HG03565 (cell line): ENCODE measurements around the gene ZNF497.
A peak's percentile ranks its signal among the peaks of the same experiment; 100 is the strongest.
"Not testable (repeated sequence)": the region's sequence is repeated elsewhere in the genome, so short reads cannot be mapped to it uniquely, and the experiment has no call there.

Experiments used
- ATAC-seq: cut with Tn5 transposase; IDR thresholded peaks from one replicate; pipeline ENCODE4 v1.9.1; 2021; ENCODE audit warnings: mild to moderate bottlenecking, moderate library complexity; ENCODE audit not compliant: unreplicated experiment

Gene ZNF497

DNA sequence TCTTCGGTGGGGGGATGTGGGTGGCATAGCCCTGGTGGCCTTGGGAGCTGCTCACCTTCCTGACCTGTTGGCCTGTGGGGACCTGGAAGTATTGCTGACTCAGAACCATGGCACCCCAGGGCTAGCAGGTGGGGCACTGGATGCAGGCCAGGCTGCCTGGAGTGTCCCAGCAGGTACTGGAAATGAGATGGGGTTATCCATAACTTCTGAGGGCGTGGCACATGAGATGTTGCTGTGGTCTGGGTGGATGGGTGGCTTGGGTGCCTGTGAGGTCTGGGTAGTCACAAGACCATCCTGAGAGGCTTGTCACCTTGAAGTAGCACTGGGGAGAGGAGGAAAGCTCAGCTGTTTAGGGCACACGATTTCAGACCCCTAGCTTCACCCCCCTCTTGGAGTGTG is 32.3 kb upstream of the ZNF497 start:
- no peak for ATAC-seq

- no peak for ATAC-seq
Observed at GRCh38 chr19:58393725-58394033, 31.1 kb upstream of the ZNF497 start.

GRCh38 chr19:58392945-58393724 is 30.6 kb upstream of the ZNF497 start:
- no peak for ATAC-seq

- no peak for ATAC-seq
Observed at GRCh38 chr19:58388175-58388526, 25.6 kb upstream of the ZNF497 start.

DNA sequence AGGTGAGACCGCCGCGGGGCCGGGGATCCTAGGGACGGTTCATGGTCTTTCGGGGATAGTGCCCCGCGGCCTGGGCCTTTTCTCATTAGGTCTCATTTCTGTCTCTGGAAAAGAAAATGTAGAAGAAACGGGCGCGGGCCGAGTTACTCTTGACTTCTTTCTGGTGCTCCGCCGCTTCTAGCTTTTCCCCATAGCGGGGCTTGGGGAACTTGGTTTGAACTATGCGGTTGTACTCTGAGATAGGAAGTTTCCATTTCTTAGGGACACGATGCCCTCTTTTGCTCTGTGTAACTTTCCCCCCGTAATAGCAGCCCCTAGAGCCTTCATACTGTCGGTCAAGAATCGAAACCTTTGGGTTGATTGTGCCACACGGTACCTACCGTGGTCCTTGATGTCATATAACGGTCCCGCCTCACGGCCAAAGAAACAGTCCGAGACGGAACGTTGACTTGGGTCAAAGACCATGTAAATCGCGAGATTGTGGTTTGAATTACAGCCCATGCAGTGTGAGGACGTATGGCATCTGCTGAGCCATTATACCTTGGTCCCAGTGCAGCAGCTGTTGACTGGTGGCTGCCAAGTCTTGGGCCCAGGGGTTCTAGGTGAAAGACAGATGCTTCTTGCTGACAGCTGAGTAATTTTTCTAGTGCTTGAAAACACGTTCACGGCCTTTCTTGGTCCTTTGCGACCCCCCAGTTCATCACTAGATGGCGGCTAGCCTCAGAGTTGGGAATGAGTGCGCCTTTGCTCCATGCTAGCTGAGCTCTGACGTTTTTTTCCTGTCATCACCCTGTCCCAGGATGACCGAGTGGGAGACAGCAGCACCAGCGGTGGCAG is 25.0 kb upstream of the ZNF497 start:
- no peak for ATAC-seq

DNA sequence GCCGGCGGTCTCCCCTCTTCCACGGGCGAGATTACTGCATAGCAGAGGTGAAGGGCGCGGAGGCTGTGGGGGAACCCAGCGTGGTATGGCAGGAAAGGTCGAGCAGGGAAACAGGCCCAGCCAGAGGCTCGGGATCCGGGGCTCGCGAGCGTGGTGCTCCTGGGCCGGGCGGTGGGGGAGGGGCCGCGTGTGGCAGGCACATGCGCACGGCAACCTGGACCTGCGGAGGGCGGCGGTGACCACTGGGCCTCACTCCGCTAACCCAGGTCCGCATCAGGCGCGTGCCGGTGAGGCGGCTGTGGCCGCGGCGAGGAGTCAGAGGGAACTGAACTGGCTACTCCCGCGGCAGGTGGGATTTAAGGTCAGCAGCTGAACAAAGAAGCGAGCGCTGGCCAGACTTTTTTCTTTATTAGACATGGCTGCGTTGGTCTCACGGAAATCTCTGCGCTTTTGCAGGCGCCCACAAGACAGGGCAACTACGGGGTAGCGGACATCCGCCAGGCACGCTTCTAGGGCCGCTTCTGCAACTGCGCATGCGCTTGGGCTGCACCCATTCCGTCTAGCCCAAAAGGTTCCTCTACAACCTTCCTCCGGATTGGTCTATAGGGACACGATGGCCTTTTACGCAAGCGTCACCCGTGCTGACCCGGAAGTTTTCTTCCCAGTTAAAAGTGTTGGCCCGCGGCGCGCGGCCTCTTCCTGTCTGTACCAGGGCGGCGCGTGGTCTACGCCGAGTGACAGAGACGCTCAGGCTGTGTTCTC is 24.2 kb upstream of the ZNF497 start, which contains the start of gene RPS5:
TSS of gene RPS5 (plus strand) at position 694 of the 762 bp plus-strand sequence. CDS start 869 bp downstream, outside the sequence.
- peak; percentile 76 for ATAC-seq

- no peak for ATAC-seq
Observed at GRCh38 chr19:58385891-58386575, 23.5 kb upstream of the ZNF497 start.

- ATAC-seq = no peak
Observed at GRCh38 chr19:58385313-58385890, 22.9 kb upstream of the ZNF497 start.

DNA sequence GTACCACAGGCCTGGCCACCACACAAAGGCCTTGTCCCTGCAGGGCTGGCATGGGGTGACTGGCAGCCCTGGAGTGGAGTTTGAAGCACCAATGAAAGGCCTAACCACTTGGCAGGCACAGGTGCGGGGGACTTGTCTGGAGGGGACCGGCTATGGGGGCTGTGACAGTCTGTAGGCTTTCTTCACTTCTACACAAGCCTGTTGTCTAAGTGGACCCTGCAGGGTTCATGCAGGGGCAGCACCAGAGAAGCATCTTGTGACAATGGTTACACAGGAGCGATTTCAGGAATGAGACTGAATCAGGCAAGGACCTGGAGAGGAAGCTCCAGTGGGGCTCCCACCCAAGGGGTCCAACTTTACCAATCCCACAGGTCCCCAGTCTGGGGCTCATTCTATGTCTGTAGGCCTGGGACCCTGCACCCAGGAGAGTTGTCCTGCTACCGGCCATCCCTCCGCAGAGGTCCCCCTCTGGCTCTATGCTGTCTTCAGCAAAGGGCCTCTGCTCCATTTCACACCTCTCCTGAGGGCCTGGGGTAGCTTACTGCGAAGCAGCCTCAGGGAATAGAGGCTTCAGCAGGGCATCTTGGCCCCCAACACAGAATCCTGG is 20.5 kb upstream of the ZNF497 start:
- no peak for ATAC-seq

- no peak for ATAC-seq
Observed at GRCh38 chr19:58381460-58382212, 19.1 kb upstream of the ZNF497 start.

DNA sequence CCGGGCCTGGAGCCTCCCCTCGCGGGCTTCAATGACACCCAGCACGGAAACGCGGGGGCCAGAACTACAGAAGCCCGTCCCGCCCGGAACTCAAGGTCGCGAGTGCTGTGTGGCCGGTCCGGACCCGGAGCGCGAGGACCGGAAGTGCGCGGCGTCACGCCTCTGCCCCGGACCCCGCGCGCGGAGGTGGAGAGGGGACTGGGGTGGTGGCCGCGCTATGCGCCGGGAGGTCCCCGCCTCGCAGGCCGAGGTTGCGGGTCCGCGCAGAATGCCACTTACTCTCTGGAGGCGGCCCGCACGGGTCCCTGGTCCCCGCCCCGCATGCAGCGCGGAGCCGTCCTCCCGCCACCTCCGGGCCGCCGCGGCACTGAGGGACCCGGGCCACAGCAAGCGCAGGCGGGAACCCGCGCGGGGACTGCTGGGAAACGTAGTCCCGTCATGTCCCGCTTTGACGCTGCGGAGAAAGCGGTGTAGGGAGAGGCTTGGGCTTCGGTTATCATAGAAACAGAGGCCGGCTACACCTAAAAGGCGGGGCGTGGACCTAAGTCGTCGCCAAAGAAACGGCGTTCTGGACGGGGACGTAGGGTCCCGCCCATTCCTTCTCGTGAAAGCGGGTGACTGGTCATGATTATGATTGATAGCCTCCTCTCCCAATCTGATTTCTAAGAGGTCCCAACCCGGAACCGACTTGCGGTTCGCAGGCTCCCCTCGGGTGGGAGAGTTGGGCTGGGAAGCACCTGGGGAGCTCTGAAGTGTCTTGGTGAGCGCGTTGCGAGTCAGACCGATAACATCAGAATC is 18.3 kb upstream of the ZNF497 start, which contains the start of gene ZNF837:
TSS of gene ZNF837 (minus strand) at position 369 of the 798 bp plus-strand sequence. CDS start 11,698 bp downstream, outside the sequence.
- ATAC-seq = peak; percentile 63

DNA sequence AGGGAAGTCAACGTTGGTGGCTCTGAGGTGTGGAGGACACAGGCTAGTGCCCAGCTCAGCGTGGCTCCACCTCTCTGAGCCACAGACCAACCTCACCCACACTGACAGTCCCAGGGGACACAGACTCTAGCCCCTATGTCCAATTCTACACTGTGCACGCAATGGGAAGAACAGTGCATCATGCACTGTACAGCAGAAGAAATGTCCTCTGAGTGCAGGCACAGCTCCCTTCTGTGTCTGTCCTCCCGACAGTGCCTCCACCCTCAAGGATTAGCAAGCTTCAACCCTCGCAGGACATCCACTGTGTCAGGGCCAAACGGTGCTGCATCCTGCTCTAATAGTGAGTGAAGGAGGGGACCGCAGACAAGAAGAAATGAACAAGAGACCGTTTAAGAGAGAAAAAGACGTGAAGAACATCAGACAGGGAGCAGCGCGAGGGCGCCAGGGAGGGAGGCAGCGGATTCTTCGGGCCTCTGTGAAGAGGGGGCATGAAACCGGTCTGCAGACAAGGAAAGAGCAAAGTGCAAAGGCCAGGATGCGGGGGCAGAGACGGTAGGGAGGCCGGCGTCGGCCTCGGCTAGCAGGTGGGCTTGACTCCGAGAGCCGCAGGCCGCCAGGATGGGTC is 17.6 kb upstream of the ZNF497 start:
- no peak for ATAC-seq

DNA sequence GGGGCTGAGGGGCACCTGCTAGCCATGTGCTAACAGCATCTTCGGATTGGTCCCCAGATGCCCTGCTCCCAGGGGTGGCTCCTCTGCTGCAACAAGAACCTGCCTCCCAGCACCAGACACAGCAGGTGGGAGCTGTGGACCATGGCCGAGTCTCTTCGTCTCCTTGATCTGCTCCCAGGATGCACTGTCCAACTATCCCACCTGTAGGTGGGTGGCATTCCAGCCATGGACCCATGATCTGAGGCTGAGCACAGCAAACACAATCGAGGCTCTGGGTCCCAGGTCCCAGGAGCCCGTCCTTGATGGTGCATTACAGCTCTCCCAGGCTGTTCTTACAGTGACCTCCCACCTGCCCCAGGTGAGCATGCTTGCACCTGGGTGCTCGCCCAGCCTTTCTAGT is 16.7 kb upstream of the ZNF497 start:
- no peak for ATAC-seq

- ATAC-seq = not testable (repeated sequence)
Observed at GRCh38 chr19:58376724-58377123, 14.2 kb upstream of the ZNF497 start.

GRCh38 chr19:58374200-58374599 is 11.6 kb upstream of the ZNF497 start:
- ATAC-seq = no peak

DNA sequence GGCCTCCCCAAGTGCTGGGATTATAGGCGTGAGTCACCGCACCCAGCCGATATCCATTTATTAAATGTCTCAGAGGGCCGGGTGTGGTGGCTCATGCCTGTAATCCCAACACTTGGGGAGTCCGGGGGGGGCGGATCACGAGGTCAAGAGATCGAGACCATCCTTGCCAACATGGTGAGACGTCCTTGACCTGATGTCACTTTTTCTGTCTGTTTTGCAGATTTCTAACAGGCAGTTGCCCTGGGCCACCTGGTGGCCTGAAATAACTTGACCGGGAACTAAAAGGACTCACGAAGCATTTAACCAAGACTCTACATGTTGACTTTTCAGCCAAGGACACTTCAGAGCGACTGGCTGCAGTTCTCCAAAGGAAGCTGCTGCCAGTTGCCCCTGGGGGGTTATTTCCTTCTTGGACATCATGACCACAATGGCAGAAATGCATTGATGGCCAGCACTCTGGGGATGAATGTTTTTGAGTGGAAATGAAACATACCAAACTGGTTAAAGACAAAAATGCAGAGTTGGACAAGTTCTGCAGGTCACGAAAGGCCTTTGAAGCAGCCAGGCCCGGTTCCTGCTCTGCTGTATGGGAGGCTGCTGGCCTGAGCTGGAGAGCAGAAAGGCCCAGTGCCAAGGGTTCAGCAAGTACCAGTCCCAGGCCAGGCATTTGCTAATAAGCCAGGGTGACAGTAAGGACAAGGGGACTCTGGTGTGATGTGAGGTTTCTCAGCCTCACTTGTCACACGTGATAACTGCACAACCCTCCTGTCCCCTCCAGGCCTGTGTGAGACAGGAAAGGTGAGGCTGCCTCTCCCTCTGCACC is 10.0 kb upstream of the ZNF497 start:
- ATAC-seq = no peak
